Astrocyte (in vitro differentiated cells and primary cell): ENCODE measurements around the gene ANAPC7.

ENCODE experiments used
- EZH2 ChIP-seq: IDR thresholded peaks from 2 replicates; pipeline ENCODE4 v1.6.1; 2012; ENCODE audit warnings: mild to moderate bottlenecking, low read length, inconsistent platforms; ENCODE audit not compliant: insufficient read depth
- TF ChIP-seq, protein P1 (sequence below): IDR thresholded peaks from 2 replicates; pipeline ENCODE4 v1.5.1; 2011; ENCODE audit warnings: low read depth, mild to moderate bottlenecking, inconsistent platforms, low read length, moderate library complexity; ENCODE audit not compliant: insufficient read depth

- TF ChIP-seq EZH2 = no peak
- TF ChIP-seq, protein P1, sequence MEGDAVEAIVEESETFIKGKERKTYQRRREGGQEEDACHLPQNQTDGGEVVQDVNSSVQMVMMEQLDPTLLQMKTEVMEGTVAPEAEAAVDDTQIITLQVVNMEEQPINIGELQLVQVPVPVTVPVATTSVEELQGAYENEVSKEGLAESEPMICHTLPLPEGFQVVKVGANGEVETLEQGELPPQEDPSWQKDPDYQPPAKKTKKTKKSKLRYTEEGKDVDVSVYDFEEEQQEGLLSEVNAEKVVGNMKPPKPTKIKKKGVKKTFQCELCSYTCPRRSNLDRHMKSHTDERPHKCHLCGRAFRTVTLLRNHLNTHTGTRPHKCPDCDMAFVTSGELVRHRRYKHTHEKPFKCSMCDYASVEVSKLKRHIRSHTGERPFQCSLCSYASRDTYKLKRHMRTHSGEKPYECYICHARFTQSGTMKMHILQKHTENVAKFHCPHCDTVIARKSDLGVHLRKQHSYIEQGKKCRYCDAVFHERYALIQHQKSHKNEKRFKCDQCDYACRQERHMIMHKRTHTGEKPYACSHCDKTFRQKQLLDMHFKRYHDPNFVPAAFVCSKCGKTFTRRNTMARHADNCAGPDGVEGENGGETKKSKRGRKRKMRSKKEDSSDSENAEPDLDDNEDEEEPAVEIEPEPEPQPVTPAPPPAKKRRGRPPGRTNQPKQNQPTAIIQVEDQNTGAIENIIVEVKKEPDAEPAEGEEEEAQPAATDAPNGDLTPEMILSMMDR = no peak
Observed at GRCh38 chr12:110339184-110339952, 64.1 kb downstream of the ANAPC7 start.
